Measurements from ENCODE around the gene GDF10.

Gene GDF10

DNA sequence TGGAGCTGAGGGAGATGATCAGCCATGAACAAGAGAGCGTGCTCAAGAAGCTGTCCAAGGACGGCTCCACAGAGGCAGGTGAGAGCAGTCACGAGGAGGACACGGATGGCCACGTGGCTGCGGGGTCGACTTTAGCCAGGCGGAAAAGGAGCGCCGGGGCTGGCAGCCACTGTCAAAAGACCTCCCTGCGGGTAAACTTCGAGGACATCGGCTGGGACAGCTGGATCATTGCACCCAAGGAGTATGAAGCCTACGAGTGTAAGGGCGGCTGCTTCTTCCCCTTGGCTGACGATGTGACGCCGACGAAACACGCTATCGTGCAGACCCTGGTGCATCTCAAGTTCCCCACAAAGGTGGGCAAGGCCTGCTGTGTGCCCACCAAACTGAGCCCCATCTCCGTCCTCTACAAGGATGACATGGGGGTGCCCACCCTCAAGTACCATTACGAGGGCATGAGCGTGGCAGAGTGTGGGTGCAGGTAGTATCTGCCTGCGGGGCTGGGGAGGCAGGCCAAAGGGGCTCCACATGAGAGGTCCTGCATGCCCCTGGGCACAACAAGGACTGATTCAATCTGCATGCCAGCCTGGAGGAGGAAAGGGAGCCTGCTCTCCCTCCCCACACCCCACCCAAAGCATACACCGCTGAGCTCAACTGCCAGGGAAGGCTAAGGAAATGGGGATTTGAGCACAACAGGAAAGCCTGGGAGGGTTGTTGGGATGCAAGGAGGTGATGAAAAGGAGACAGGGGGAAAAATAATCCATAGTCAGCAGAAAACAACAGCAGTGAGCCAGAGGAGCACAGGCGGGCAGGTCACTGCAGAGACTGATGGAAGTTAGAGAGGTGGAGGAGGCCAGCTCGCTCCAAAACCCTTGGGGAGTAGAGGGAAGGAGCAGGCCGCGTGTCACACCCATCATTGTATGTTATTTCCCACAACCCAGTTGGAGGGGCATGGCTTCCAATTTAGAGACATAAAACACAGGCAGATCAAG is 25.6 kb downstream of the GDF10 start:
- no peak overlapping the region for H3K4me3 ChIP-seq (ENCODE audit: low read depth, low read length)
- DNase-seq (ENCODE audit: low read depth) = no peak
- in situ Hi-C loops (cut with HindIII; ENCODE audit: low sequenced_read_pairs) = no loop called here
- TF ChIP-seq, protein P1, sequence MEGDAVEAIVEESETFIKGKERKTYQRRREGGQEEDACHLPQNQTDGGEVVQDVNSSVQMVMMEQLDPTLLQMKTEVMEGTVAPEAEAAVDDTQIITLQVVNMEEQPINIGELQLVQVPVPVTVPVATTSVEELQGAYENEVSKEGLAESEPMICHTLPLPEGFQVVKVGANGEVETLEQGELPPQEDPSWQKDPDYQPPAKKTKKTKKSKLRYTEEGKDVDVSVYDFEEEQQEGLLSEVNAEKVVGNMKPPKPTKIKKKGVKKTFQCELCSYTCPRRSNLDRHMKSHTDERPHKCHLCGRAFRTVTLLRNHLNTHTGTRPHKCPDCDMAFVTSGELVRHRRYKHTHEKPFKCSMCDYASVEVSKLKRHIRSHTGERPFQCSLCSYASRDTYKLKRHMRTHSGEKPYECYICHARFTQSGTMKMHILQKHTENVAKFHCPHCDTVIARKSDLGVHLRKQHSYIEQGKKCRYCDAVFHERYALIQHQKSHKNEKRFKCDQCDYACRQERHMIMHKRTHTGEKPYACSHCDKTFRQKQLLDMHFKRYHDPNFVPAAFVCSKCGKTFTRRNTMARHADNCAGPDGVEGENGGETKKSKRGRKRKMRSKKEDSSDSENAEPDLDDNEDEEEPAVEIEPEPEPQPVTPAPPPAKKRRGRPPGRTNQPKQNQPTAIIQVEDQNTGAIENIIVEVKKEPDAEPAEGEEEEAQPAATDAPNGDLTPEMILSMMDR (IDR thresholded peaks at IDR 0.05; ENCODE audit: low read depth, low read length, missing control alignments) = no peak

DNA sequence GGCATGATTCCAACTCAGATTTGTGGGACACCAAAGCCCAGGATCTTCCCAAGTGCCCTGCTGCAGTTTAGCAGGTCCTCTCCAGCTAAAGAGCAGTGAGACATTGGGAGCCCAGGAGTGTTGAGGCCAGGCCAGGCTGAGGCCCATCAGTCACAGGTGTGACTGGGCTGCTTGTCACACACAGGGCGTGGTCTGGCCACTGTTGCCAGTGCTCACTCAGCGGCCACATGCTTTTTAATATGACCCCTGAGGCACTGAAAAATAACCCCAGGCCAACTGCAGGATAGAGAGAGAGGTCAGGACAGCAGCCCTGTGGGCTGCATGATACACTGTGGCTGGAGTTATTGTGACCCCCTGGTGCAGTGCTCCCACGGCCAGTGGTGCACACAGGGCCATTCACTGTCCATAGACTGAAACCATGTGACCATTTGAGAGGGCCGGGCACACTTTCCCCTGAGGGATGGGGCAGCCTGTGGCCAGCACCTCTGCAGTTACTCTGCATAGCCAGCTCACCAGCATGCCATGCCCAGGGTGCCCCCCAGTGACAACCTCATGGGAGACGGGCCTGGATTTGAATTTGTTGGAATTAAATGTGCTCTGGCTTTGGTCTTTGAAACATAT is 26.4 kb downstream of the GDF10 start:
- in situ Hi-C loops (cut with HindIII; ENCODE audit: low sequenced_read_pairs) = no loop called here
- TF ChIP-seq, protein P1 (IDR thresholded peaks at IDR 0.05; ENCODE audit: low read depth, low read length, missing control alignments) = no peak
- no peak for DNase-seq (ENCODE audit: low read depth)
- H3K4me3 ChIP-seq (ENCODE audit: low read depth, low read length) = no peak overlapping the region

DNA sequence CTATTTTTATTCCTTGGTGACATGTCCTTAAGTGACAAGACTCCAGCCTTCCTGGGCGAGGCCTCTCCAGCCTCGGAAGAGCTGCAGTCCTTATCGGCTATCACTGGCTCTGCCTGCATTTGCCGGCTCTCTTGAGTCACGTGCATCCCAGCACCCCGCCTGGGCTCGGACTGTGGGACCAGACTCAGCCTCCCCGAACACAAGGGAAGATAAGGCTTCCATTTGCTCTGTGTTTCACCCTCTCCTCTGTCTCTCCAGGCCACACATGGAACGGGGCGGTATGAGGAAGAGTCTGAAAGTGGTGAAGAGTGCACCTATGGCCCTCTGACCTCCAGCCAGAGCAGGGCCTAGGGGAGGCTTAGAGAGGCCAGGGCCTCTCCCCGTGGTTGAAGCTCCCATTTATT is 26.9 kb downstream of the GDF10 start:
- in situ Hi-C loops (cut with HindIII; ENCODE audit: low sequenced_read_pairs) = no loop called here
- no peak overlapping the region for H3K4me3 ChIP-seq (ENCODE audit: low read depth, low read length)
- DNase-seq (ENCODE audit: low read depth) = no peak
- TF ChIP-seq, protein P1 (IDR thresholded peaks at IDR 0.05; ENCODE audit: low read depth, low read length, missing control alignments) = no peak

DNA sequence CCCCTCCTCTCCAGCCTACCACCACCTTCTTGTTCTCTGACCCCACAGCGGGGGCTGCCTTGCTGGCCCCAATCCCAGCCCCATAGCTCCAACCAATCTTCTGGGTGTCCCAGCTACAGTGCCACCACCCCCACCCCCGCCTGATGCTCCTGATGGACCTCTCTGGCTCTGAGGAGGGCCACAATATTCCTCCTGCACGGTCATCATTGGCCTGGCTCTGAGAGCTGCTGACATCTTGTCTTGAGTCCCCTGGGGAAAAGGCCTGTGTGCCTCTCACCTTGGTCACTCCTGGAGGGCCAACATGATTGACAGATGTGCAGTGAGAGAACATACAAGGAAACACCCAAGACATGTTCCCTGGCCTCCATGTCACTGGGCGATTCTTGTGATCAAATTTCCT is 29.9 kb downstream of the GDF10 start:
- TF ChIP-seq, protein P1 (IDR thresholded peaks at IDR 0.05; ENCODE audit: low read depth, low read length, missing control alignments) = no peak
- no peak for DNase-seq (ENCODE audit: low read depth)
- in situ Hi-C loops (cut with HindIII; ENCODE audit: low sequenced_read_pairs) = no loop called here
- no peak overlapping the region for H3K4me3 ChIP-seq (ENCODE audit: low read depth, low read length)

DNA sequence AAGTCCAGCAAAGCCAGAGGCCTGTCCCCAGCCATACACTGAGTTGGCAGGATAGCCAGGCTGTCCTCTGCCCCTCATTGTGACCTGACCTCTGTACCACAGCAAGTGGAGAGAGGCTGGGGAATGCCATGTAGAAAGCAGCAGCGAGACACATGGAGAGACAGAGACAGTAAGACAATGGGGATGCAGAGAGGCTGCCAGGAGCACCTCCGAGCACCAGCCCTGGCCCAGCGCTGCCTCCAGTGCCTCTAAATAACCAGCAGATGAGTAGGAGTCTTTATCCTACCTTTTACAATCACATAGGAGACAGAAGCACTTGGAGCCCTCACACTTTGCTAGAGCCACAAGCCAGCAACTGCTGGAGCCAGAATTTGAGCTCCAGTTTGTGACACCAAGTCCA is 30.4 kb downstream of the GDF10 start:
- H3K4me3 ChIP-seq (ENCODE audit: low read depth, low read length) = no peak overlapping the region
- no peak for DNase-seq (ENCODE audit: low read depth)
- in situ Hi-C loops (cut with HindIII; ENCODE audit: low sequenced_read_pairs) = no loop called here
- TF ChIP-seq, protein P1 (IDR thresholded peaks at IDR 0.05; ENCODE audit: low read depth, low read length, missing control alignments) = no peak

DNA sequence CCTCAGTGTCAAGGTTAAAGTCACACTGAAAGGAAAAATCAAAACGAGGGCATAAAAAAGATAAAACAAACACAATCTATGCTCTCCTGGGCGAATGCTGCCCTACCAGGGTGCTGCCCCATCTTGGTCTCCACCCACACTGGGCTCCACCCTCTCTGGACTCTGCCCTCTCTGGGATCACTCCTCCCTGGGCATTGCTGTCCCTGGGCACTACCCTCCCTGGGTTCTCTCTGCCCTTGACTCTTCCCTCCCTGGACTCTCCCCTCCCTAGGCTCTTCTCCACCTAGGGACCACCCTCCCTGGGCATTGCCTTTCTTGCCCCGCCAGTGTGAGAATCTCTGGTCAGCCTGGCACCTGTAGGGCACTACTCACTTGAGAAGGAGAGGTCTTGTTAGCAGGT is 30.8 kb downstream of the GDF10 start:
- TF ChIP-seq, protein P1 (IDR thresholded peaks at IDR 0.05; ENCODE audit: low read depth, low read length, missing control alignments) = no peak
- no peak for DNase-seq (ENCODE audit: low read depth)
- in situ Hi-C loops (cut with HindIII; ENCODE audit: low sequenced_read_pairs) = no loop called here
- no peak overlapping the region for H3K4me3 ChIP-seq (ENCODE audit: low read depth, low read length)
